IPS DF 4.7 (cell line): Measurements from ENCODE around the gene SCYGR1.
"Not testable (repeated sequence)": the region's sequence is repeated elsewhere in the genome, so short reads cannot be mapped to it uniquely, and the experiment has no call there.

Source experiments
- DNase-seq: peaks from one replicate; pipeline ENCODE4 v3.0.0-alpha.2; 2013; ENCODE audit warnings: low spot score; ENCODE audit errors: extremely low read depth

Gene SCYGR1

GRCh38 chr2:227387583-227387982 is at the start of gene SCYGR1:
TSS of gene SCYGR1 (minus strand) at chr2:227387949. CDS start at chr2:227387949, 0 bp downstream.
- not testable (repeated sequence) for DNase-seq

- no peak for DNase-seq
Observed at GRCh38 chr2:227436436-227437174, 48.9 kb upstream of the SCYGR1 start.

GRCh38 chr2:227433171-227433570 is 45.4 kb upstream of the SCYGR1 start:
- DNase-seq = no peak

- DNase-seq = no peak
Observed at GRCh38 chr2:227430639-227431038, 42.9 kb upstream of the SCYGR1 start.

- no peak for DNase-seq
Observed at GRCh38 chr2:227428731-227429285, 41.1 kb upstream of the SCYGR1 start.

- DNase-seq = no peak
Observed at GRCh38 chr2:227423656-227424499, 36.1 kb upstream of the SCYGR1 start.

- DNase-seq = no peak
Observed at GRCh38 chr2:227420087-227421052, 32.6 kb upstream of the SCYGR1 start.

- DNase-seq = no peak
Observed at GRCh38 chr2:227416701-227417100, 29.0 kb upstream of the SCYGR1 start.

- no peak for DNase-seq
Observed at GRCh38 chr2:227415538-227416424, 28.0 kb upstream of the SCYGR1 start.

GRCh38 chr2:227414846-227415245 is 27.1 kb upstream of the SCYGR1 start:
- no peak for DNase-seq

GRCh38 chr2:227413371-227413770 is 25.6 kb upstream of the SCYGR1 start:
- DNase-seq = no peak

- DNase-seq = no peak
Observed at GRCh38 chr2:227412877-227413276, 25.1 kb upstream of the SCYGR1 start.

- no peak for DNase-seq
Observed at GRCh38 chr2:227411990-227412350, 24.2 kb upstream of the SCYGR1 start.

- no peak for DNase-seq
Observed at GRCh38 chr2:227411320-227411989, 23.7 kb upstream of the SCYGR1 start.

GRCh38 chr2:227410191-227410590 is 22.4 kb upstream of the SCYGR1 start:
- DNase-seq = no peak

GRCh38 chr2:227407591-227408151 is 19.9 kb upstream of the SCYGR1 start:
- DNase-seq = no peak

- DNase-seq = peak; percentile 71
Observed at GRCh38 chr2:227406177-227407031, 18.7 kb upstream of the SCYGR1 start.

- DNase-seq = no peak
Observed at GRCh38 chr2:227404585-227405271, 17.0 kb upstream of the SCYGR1 start.
